Measurements from ENCODE around the gene ABCD1. TPM values are rescaled to one million over a fixed set of nuclear protein-coding genes. Genes with fewer than 3 reads are reported as not detected.

The ABCD1 gene
- total and polyA plus RNA-seq, 9 of the 15 experiments (the other 6 are each of a cell fraction or from before 2014, with no cell fraction given): 0.07 to 6.9 (median 2.2) TPM

- Histone ChIP-seq H3K9me1 (ENCODE audit: control insufficient read depth, insufficient read depth, low read length) (peaks cover 6% of the 10 kb centered on the region), H3K27ac (ENCODE audit: extremely low read depth, low read depth, low read length) (no peak overlapping the region), H3K4me1 (replicated peaks in 1 of 2; ENCODE audit: control insufficient read depth in 2 of 2, insufficient read depth in 2 of 2, low read length in 2 of 2) (peaks cover 8 to 87% of the 10 kb centered on the region in 2 experiments; a peak in 4 of 5 replicates), H3K4me2 (ENCODE audit: insufficient read depth, low read length) (no peak overlapping the region), H3K4me3 (no peak overlapping the region), H2AFZ (ENCODE audit: low read depth, low read length) (no peak overlapping the region), H3K9me3 (replicated peaks; ENCODE audit: control insufficient read depth, insufficient read depth, low read depth, low read length) (no peaks in the 10 kb centered on the region), H3K79me2 (ENCODE audit: control insufficient read depth, insufficient read depth, low read length) (no peaks in the 10 kb centered on the region), H4K20me1 (replicated peaks; ENCODE audit: control insufficient read depth, insufficient read depth, low read length) (no peaks in the 10 kb centered on the region), H3K27me3 (ENCODE audit: control insufficient read depth in 2 of 2, insufficient read depth in 2 of 2, low read length in 2 of 2) (no peaks in the 10 kb centered on the region), H3K36me3 (ENCODE audit: control insufficient read depth, insufficient read depth, low read length) (no peaks in the 10 kb centered on the region), H3K9ac (ENCODE audit: insufficient read depth in 1 of 2, low read depth in 2 of 2, low read length in 2 of 2) (no peak overlapping the region)
- ChIA-PET CTCF (ENCODE audit: low intra/inter-chr PET ratio) (no interaction called here), POLR2A (no interaction called here)
- ATAC-seq (peak; percentile 70), FAIRE-seq (no peak), DNase-seq (ENCODE audit: extremely low read depth in 1 of 4, low spot score in 3 of 4) (peak in 1 of 4 experiments; percentile 76)
- WGBS (ENCODE audit: insufficient coverage, low coverage, missing lambda C conversion rate): 23% methylated on average over 5 of the region's 20 CpGs
- intact Hi-C loops (cut with micrococcal nuclease) (no loop called here), in situ Hi-C loops (cut with MboI) (no loop called here)
- no TSS peak for BruUV-seq (replicated peaks)
- no peak for TF ChIP-seq ZNF316 (IDR thresholded peaks at IDR 0.05)
- no peak for TF ChIP-seq E2F8 (IDR thresholded peaks at IDR 0.05; ENCODE audit: low read depth, partially characterized antibody)
- TF ChIP-seq USF2 (CRISPR knock-in tag; IDR thresholded peaks at IDR 0.05): peak; percentile 61
- TF ChIP-seq BHLHE40 (IDR thresholded peaks at IDR 0.05; ENCODE audit: low read length): peak; percentile 29; the same call in 1 of the 2 replicates
- peak; percentile 57 for TF ChIP-seq USF1 (CRISPR knock-in tag; IDR thresholded peaks at IDR 0.05)
Measured at GRCh38 chrX:153776120-153776599, 51.5 kb downstream of the ABCD1 start.
